ENCODE measurements around the gene INHBB.
"Not testable (repeated sequence)": the region's sequence is repeated elsewhere in the genome, so short reads cannot be mapped to it uniquely, and the experiment has no call there.

The INHBB gene

GRCh38 chr2:120346026-120346666, at the start of gene INHBB:
TSS of gene INHBB (plus strand) at chr2:120346136. CDS start at chr2:120346189, 53 bp downstream.
- no peak for DNase-seq (ENCODE audit: low read depth)

DNA sequence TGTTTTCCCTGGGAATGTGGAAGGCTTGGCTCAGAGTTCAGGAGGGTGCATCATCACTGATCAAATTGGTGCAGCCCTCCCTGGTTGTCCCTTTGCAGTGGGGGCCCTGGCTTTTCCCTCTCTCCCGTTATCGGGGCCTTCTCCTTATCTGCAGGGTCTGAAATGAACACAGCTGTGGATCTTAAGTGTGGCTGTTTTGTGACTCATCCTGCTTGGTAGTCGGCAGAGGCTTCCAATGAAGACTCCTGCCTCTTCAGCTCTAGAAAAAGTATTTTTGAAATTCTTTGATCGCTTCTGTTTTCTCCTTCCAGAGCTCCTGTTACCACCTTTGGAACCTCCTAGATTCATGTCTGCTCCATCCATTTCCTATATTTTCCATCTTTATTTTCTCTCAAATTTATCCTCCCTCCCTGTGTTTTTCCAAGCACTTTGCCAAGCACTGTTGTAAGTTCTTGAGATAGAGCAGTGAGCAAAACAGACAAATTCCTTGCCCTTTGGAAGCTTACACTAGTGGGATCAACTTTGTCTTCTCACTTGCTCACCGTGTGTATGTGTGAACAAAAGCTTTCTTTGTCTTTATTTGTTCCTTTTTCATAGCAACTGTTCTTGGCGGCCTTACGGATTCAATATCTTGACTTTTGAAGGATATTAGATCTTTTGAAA, 47.6 kb upstream of the INHBB start:
- no peak for DNase-seq (ENCODE audit: low read depth)

DNA sequence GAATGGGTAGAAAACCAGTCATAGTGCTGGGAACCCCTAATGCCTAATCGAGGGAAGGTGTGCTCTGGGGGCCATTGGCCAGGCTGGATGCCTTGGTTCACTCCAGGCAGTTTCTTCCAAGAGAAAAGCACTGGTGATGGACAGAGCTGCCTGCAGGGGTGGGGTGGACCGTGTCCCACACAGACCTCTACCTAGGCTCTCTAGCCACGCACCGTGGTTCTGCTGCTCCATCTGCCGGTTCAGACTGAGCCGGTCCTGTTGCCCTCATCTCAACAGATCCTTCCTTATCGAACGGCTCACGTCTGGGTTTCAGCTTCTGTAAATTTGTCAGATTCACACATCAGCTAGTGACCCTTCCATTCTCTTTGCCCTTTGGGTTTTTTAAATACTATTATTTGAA, 46.9 kb upstream of the INHBB start:
- no peak for DNase-seq (ENCODE audit: low read depth)

- DNase-seq (ENCODE audit: low read depth): no peak
Measured at GRCh38 chr2:120299561-120299960, 46.4 kb upstream of the INHBB start.

DNA sequence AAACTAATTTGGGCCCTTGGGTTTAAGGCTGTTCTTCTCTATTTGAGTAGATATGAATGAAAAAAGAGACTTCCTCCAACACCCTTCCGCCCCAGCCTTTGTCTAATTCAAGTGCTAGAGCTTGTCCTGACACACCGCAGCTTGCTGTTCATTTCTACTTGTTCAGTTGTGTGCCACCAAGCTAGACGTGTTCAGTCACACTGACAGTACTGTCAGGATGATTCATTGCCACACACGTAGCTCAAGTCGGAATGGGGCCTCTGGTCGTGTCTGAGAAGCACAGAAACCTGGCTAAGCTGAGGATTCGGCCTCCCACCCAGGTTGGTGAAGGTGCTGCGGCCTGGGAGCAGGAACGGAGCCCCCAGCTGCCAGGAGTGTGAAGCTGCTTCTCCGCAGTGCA, 45.6 kb upstream of the INHBB start:
- no peak for DNase-seq (ENCODE audit: low read depth)

DNA sequence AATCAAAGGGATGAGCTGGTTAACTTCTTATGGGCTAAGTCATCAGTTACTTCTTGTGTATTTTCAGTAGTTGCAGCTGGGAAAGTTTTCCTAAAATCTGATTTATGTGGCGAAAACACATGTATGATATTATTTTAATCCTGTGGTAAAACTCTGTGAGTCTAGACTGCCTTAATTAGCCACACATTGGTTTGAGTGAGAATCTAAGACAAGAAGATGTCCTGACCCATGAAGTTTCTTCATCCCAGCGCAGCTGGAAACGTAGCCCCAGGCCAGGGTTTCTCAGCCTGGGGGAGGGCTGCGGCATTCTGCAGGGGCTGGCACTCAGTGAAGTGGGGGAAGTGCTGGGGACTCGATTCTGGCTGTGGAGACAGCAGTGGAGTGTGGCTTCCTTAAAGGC, 44.7 kb upstream of the INHBB start:
- DNase-seq (ENCODE audit: low read depth): no peak

DNA sequence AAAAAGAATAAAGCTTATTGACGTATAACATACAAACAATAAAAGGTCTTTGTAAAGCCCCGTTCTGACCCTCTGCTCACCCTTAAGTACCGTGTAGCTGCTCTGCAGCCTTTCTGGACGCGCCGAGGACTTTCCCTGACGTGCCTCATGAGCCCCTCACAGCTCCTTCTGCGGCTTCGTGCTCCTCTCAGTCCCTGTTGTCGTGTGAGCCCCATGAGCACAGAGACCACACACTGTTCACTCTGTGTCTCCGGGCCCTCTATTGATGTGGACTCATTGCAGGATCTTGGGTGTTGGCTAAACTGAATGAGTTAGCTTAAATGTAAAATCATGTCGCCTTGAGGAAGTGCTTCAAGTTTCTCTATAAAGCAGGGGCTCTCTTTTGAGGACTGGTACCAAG, 43.6 kb upstream of the INHBB start:
- no peak for DNase-seq (ENCODE audit: low read depth)

DNA sequence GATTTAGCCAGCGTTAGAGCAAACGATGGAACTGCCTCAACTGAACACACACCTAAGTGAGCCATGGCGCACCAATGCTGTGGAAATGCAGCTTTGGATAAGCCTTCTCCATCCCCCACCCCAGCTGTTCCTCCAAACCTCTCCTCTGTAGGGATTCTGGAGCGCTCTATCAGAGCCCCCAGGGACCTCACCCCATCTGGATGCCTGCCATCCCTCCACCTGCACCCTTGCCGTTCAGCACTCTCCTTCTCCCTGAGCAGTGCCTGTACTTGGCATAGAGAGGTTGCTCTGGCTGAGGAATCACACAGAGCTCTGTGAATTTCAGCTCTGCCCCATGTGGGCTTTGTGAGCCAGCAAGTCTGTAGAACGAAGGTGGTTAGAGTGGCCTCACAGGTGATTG, 42.8 kb upstream of the INHBB start:
- no peak for DNase-seq (ENCODE audit: low read depth)

DNA sequence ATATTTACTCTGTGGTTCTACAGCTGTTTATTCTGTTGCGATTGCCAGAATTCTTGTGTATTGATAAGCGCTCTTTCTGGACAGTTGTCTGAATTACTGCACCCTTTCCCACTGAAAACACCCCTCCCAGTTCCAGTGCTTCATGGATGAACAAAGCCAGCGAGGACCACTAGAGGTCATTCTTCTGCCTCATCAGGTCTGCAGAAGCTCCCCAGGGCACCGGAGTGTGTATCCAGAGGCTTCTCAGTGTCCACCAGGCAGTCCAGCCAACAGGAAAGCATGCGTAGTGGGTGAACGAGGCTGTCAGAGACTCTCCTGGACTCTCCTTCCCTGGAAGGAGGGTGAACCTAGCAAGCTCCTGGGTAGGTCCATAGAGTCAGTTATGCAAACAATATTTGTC, 40.6 kb upstream of the INHBB start:
- DNase-seq (ENCODE audit: low read depth): no peak

GRCh38 chr2:120305937-120306490, 39.9 kb upstream of the INHBB start:
- no peak for DNase-seq (ENCODE audit: low read depth)

GRCh38 chr2:120307482-120307881, 38.5 kb upstream of the INHBB start:
- no peak for DNase-seq (ENCODE audit: low read depth)

DNA sequence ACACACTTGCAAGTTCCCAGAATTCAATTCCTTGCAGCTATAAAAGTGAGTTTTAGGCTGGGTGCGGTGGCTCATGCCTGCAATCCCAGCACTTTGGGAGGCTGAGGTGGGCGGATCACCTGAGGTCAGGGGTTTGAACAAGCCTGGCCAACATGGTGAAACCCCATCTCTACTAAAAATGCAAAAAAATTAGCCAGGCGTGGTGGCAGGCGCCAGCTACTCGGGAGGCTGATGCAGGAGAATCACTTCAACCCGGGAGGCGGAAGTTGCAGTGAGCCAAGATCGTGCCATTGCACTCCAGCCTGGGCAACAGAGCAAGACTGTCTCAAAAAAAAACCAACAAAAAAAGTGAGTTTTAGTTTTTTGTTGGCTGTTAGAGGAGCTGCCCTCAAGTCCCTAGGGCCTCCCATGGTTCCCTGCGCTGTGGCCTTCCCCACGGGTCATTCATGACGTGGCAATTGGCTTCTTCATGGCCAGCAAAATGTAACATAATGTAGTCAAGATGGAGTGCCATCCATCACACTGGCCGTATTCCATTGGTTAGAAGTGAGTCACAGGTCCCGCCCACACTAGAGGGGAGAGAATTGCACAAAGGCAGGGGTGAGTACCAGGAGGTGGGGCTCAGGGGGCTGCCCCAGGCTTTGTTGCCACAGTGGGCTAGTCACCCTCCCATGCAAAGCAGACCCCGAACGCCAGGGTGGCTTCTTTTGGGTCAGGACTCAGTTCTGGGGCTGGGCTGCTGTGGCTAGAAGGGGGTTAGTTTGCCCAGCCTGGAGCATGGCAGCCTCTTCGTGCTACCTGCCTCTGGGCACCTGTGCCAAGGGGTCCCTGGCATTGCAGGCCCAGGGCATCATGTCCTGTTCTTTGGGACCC, 37.7 kb upstream of the INHBB start:
- no peak for DNase-seq (ENCODE audit: low read depth)

DNA sequence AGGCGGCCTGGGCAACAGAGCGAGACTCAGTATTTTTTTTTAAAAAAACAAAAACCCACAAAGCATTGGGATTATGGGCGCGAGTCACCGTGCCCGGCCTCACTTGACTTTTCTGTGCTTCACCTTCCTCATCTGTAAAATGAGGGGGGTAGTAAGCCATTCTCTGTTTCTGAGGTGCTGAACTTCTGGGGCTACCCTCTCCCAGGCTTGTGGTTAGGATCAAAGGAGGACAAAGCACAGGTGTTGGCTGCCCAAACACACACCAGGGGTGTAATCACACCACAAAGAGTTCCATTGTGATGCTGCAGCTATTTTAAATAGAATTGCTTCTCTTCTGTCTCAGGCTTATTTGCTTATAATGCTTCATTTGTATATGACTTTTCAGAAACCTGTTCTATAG, 35.8 kb upstream of the INHBB start:
- DNase-seq (ENCODE audit: low read depth): no peak

- DNase-seq (ENCODE audit: low read depth): not testable (repeated sequence)
Measured at GRCh38 chr2:120310841-120311240, 35.1 kb upstream of the INHBB start.

- no peak for DNase-seq (ENCODE audit: low read depth)
Measured at GRCh38 chr2:120312076-120312475, 33.9 kb upstream of the INHBB start.

GRCh38 chr2:120312860-120313694, 32.9 kb upstream of the INHBB start:
- peak; percentile 64 for DNase-seq (ENCODE audit: low read depth)

GRCh38 chr2:120313695-120314615, 32.0 kb upstream of the INHBB start:
- DNase-seq (ENCODE audit: low read depth): no peak

GRCh38 chr2:120314690-120315366, 31.1 kb upstream of the INHBB start:
- no peak for DNase-seq (ENCODE audit: low read depth)

DNA sequence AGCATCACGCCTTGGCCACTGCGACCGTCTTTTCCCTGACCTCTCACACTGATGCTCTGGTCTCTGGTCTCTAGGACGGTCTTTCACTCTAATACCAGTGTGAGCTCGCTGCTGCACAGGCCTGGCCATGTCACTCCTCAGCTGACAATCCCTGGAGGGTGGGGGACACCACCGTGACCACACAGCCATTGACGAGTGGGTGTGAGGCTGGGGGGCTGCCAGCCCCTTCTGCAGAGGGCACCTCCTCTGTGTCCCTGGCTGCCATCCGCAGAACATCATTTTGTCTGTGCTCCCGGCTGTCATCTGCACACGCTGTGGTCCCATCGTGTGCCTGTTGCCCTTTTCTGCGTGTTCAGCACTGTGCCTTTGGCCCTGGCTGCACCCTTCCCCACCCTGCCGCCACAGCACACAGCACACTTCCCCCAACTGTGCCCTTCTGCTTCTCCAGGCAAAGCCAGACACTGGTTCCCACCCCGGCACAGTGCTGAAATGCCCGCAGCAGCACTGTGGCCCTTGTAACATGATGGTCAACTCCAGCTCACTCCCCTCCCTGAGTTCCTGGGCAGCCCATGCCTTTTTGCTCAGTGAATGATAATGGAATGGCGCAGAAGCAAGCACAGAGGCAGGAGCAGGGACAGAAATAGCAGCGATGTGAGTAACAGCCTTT, 30.4 kb upstream of the INHBB start:
- DNase-seq (ENCODE audit: low read depth): no peak

- no peak for DNase-seq (ENCODE audit: low read depth)
Measured at GRCh38 chr2:120316071-120316470, 29.9 kb upstream of the INHBB start.
